PC-9 (cell line): Measurements from ENCODE around the gene NUP42. TPM values are rescaled to one million over a fixed set of nuclear protein-coding genes. Genes with fewer than 3 reads are reported as not detected.

Experiments
- BruUV-seq: library from RNA; stranded (reverse); fragments of 400-500 nt; replicated peaks from 2 replicates; lab custom pipeline; 2021; lab: Mats Ljungman, UMichigan
- CTCF ChIA-PET: fragments of 300-600 bp; sonication (Branson Sonifier 250); formaldehyde crosslinking; loops from one replicate; lab custom pipeline; 2022; ENCODE audit warnings: antibody characterized with exemption; lab: Charles Lee
- POLR2A ChIA-PET: fragments of 300-600 bp; sonication (Branson Sonifier 250); formaldehyde crosslinking; loops from one replicate; lab custom pipeline; 2022; ENCODE audit warnings: antibody characterized with exemption; ENCODE audit not compliant: unreplicated experiment; lab: Charles Lee
- DNase-seq, 2 experiments: peaks; one replicate each; pipeline versions ENCODE4 v3.0.0 to v3.0.0-alpha.2; 2015 to 2022; ENCODE audit warnings: mixed read lengths in 1 of 2
- H2AFZ ChIP-seq: fragments of 200-600 bp; sonication (generic); 2 replicates; pipeline ENCODE4 v1.8.1; 2017; ENCODE audit warnings: antibody characterized with exemption
- H3F3A ChIP-seq: fragments of 200-600 bp; sonication (generic); 2 replicates; pipeline ENCODE4 v1.8.1; 2017; ENCODE audit warnings: antibody characterized with exemption, mild to moderate bottlenecking, low read depth; ENCODE audit not compliant: insufficient read depth
- H3K27ac ChIP-seq: fragments of 200-600 bp; sonication (generic); 2 replicates; pipeline ENCODE4 v1.6.1; 2016; ENCODE audit warnings: mixed run types
- H3K27me3 ChIP-seq: fragments of 200-600 bp; sonication (generic); 2 replicates; pipeline ENCODE4 v1.6.1; 2016; ENCODE audit warnings: low read depth, mixed run types; ENCODE audit not compliant: insufficient read depth
- H3K36me3 ChIP-seq: fragments of 200-600 bp; sonication (generic); 2 replicates; pipeline ENCODE4 v1.6.1; 2016; ENCODE audit warnings: low read depth, mixed run types
- H3K4me1 ChIP-seq: fragments of 200-600 bp; sonication (generic); replicated peaks from 2 replicates; pipeline ENCODE4 v1.6.1; 2016; ENCODE audit warnings: mixed run types; ENCODE audit not compliant: insufficient read depth
- H3K4me2 ChIP-seq: fragments of 200-600 bp; sonication (generic); 2 replicates; pipeline ENCODE4 v1.6.1; 2017; ENCODE audit warnings: mixed run types
- H3K4me3 ChIP-seq: fragments of 200-600 bp; sonication (generic); 2 replicates; pipeline ENCODE4 v1.6.1; 2016; ENCODE audit warnings: mixed run types
- H3K79me2 ChIP-seq: fragments of 200-600 bp; sonication (generic); 2 replicates; pipeline ENCODE4 v1.6.1; 2017; ENCODE audit warnings: low read depth, mixed run types
- H3K9me2 ChIP-seq: fragments of 200-600 bp; sonication (generic); 2 replicates; pipeline ENCODE4 v1.8.1; 2017; ENCODE audit warnings: mild to moderate bottlenecking; ENCODE audit not compliant: insufficient read depth
- H3K9me3 ChIP-seq: fragments of 200-600 bp; sonication (generic); 2 replicates; pipeline ENCODE4 v1.8.1; 2016; ENCODE audit warnings: low read depth; ENCODE audit not compliant: insufficient read depth
- H4K20me1 ChIP-seq: fragments of 200-600 bp; sonication (generic); 2 replicates; pipeline ENCODE4 v1.8.1; 2017; ENCODE audit not compliant: insufficient read depth
- EZH2 ChIP-seq: fragments of 200-600 bp; sonication (generic); IDR thresholded peaks from 2 replicates; pipeline ENCODE4 v1.8.0; 2017; ENCODE audit warnings: antibody characterized with exemption, low read depth
- intact Hi-C: fragments of 100-400 bp; cut with micrococcal nuclease; formaldehyde crosslinking; loops from one replicate; pipeline ENCODE4 v1.10.0; 2022; ENCODE audit not compliant: unreplicated experiment
- total RNA-seq: library from RNA; stranded (reverse); gene quantifications from 2 replicates; pipeline ENCODE4 v1.2.3, GENCODE V29; 2021
- TF ChIP-seq, protein P1 (sequence below): fragments of 200-600 bp; sonication (generic); conservative IDR thresholded peaks from 2 replicates; pipeline ENCODE4 v1.6.1; 2017; ENCODE audit warnings: mixed run types, antibody characterized with exemption, mild to moderate bottlenecking, moderate library complexity

Gene NUP42
- total RNA-seq, 1 experiment from 2014 or later = 51.3 TPM

DNA sequence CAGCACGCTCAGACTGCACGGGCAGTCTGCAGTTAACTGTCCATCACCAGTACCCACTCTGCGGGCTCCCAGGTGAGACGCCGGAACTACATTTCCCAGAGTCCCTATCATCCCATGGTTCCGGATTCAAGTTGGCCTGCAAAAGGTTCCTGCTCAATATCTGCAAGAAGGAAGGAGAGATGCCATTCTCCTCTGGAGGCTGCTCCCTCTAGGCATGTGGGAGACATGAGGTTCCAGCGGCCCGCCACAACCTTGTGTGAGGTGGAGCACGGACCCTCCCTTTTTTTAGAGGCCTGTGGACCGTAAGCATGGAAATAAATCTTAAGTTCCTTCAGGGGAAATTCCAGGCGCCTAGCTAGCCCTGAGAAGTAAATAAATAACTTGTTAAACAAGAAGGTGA is 29.7 kb downstream of the NUP42 start:
- Histone ChIP-seq H3K9me2 (no peaks in the 10 kb centered on the region), H3F3A (no peaks in the 10 kb centered on the region), H3K36me3 (no peaks in the 10 kb centered on the region), H3K4me2 (no peak overlapping the region), H4K20me1 (no peaks in the 10 kb centered on the region), H2AFZ (no peak overlapping the region), H3K79me2 (no peaks in the 10 kb centered on the region), H3K4me1 (no peaks in the 10 kb centered on the region), H3K9me3 (no peaks in the 10 kb centered on the region), H3K27ac (no peak overlapping the region), H3K4me3 (no peak overlapping the region), H3K27me3 (no peaks in the 10 kb centered on the region)
- ChIA-PET CTCF (no interaction called here), POLR2A (no interaction called here)
- intact Hi-C loops = no loop called here
- TF ChIP-seq, protein P1, sequence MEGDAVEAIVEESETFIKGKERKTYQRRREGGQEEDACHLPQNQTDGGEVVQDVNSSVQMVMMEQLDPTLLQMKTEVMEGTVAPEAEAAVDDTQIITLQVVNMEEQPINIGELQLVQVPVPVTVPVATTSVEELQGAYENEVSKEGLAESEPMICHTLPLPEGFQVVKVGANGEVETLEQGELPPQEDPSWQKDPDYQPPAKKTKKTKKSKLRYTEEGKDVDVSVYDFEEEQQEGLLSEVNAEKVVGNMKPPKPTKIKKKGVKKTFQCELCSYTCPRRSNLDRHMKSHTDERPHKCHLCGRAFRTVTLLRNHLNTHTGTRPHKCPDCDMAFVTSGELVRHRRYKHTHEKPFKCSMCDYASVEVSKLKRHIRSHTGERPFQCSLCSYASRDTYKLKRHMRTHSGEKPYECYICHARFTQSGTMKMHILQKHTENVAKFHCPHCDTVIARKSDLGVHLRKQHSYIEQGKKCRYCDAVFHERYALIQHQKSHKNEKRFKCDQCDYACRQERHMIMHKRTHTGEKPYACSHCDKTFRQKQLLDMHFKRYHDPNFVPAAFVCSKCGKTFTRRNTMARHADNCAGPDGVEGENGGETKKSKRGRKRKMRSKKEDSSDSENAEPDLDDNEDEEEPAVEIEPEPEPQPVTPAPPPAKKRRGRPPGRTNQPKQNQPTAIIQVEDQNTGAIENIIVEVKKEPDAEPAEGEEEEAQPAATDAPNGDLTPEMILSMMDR = no peak
- no peak for TF ChIP-seq EZH2
- no TSS peak for BruUV-seq
- DNase-seq = no peak

DNA sequence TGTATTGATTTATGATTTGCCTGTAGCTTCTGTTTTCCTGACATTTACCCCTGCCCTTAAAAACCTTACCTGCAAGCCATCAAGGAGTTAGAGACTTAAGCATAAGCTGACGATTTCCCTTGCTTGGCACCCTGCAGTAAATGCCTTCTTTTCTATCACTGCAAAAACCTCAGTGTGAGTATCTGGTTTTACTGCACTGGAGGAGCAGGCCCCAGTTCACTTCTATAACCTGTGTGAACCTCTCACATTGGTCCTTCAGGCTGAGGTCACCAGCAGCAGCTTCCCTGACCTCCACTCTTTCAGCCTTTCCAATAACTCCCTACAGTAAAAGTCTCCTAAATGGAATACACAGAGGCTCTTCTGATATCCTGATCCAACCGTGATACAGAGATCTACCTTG is 30.5 kb downstream of the NUP42 start:
- no peak overlapping the region for H3K4me3 ChIP-seq
- H3K4me2 ChIP-seq = no peak overlapping the region
- H3K4me1 ChIP-seq = no peaks in the 10 kb centered on the region
- H3K36me3 ChIP-seq = no peaks in the 10 kb centered on the region
- H3K27ac ChIP-seq = no peak overlapping the region
- H3K27me3 ChIP-seq = no peaks in the 10 kb centered on the region
- DNase-seq = no peak
- no peak overlapping the region for H2AFZ ChIP-seq
- TF ChIP-seq, protein P1 = no peak
- no peak for TF ChIP-seq EZH2
- no peaks in the 10 kb centered on the region for H3K9me2 ChIP-seq
- no TSS peak for BruUV-seq
- CTCF ChIA-PET = no interaction called here
- POLR2A ChIA-PET = no interaction called here
- intact Hi-C loops = no loop called here
- no peaks in the 10 kb centered on the region for H3K79me2 ChIP-seq
- no peaks in the 10 kb centered on the region for H3F3A ChIP-seq
- H3K9me3 ChIP-seq = no peaks in the 10 kb centered on the region
- H4K20me1 ChIP-seq = no peaks in the 10 kb centered on the region

DNA sequence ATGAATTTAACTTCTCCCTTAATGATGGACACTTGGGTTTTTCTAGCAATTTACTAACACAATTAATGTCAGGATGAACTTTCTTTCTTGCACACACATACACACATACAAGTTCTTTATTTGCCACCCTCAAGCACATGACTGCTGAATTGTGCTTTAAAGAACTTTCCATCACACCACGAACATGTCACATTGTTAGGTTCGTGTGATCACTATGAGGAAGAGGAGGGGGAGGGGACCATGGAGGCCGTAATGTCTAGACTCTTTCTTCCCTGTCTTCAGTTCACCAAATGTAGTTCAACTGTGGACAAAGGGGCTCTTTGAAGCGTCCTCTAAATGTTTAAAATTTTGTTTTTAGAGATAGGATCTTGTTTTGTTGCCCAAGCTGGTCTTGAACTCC is 31.0 kb downstream of the NUP42 start:
- no peak overlapping the region for H2AFZ ChIP-seq
- H4K20me1 ChIP-seq = no peaks in the 10 kb centered on the region
- DNase-seq = no peak
- H3F3A ChIP-seq = no peaks in the 10 kb centered on the region
- no peaks in the 10 kb centered on the region for H3K79me2 ChIP-seq
- H3K4me2 ChIP-seq = no peak overlapping the region
- CTCF ChIA-PET = interaction anchor here (0.6 kb wide), 1 partner anchor 127 kb away, joined by 3 read pairs; no protein-coding TSS in a partner anchor
- H3K9me2 ChIP-seq = no peaks in the 10 kb centered on the region
- H3K9me3 ChIP-seq = no peaks in the 10 kb centered on the region
- no TSS peak for BruUV-seq
- intact Hi-C loops = no loop called here
- H3K4me1 ChIP-seq = no peaks in the 10 kb centered on the region
- POLR2A ChIA-PET = no interaction called here
- H3K27ac ChIP-seq = no peak overlapping the region
- no peak overlapping the region for H3K4me3 ChIP-seq
- no peaks in the 10 kb centered on the region for H3K27me3 ChIP-seq
- H3K36me3 ChIP-seq = no peaks in the 10 kb centered on the region
- no peak for TF ChIP-seq EZH2
- TF ChIP-seq, protein P1 = no peak
